NCI-H345 treated with DMSO at 0.1 percent for 48 hours (cell line): ENCODE results near the gene CNGA2.

Source experiments
- DNase-seq: peaks from one replicate; lab custom pipeline; 2025; ENCODE audit not compliant: unreplicated experiment; lab: John Stamatoyannopoulos, UW

CNGA2 gene

GRCh38 chrX:151711787-151712186 lies 22.8 kb upstream of the CNGA2 start:
- no peak for DNase-seq

- DNase-seq = no peak
Observed at GRCh38 chrX:151712253-151712652, 22.3 kb upstream of the CNGA2 start.

DNA sequence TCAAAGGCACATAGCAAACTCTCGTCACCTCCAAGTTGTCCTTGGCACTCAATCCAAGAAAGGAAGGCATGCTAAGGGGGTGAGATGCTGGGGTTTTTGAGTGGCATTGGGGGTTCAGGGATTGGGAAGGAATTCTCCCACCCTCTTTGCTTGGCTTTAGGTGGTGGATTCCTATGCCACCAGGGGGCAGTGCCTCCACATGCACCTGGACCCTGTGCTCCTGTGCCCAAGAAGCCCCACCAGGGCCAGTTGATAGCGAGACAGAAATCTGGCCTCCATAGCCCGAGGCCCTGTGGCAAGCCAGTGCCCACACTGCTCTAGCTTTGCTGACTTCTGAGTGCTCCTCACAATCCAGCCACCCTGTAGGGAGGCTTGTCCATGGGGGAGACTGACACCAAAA lies 20.7 kb upstream of the CNGA2 start:
- no peak for DNase-seq

DNA sequence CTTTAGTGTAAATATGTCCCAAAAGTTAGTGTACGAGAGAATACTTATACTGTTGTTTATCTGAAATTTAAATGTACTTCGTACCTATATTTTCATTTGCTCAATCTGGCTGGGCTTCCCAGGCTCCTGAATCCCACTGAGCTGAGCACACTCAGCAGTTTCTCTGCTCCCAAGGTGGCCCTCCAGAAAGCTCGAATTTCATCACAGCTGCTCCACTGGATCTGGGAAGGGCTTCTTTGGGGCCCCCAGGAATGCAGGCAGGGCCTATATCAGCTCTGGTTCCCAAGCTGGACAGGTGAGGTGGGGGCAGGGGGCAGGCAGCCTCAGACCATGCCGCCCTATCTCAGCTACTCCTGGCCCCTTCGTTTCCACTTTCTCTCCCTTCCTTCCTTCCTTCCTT lies 20.2 kb upstream of the CNGA2 start:
- DNase-seq = no peak

GRCh38 chrX:151715752-151716151 lies 18.8 kb upstream of the CNGA2 start, which contains the start of gene FATE1:
Gene FATE1, plus strand, starts transcription at chrX:151716035. Its CDS starts 85 bp downstream, at chrX:151716120.
- DNase-seq = no peak

- no peak for DNase-seq
Observed at GRCh38 chrX:151722241-151722846, 12.2 kb upstream of the CNGA2 start.

GRCh38 chrX:151723156-151723760 lies 11.3 kb upstream of the CNGA2 start:
- no peak for DNase-seq

DNA sequence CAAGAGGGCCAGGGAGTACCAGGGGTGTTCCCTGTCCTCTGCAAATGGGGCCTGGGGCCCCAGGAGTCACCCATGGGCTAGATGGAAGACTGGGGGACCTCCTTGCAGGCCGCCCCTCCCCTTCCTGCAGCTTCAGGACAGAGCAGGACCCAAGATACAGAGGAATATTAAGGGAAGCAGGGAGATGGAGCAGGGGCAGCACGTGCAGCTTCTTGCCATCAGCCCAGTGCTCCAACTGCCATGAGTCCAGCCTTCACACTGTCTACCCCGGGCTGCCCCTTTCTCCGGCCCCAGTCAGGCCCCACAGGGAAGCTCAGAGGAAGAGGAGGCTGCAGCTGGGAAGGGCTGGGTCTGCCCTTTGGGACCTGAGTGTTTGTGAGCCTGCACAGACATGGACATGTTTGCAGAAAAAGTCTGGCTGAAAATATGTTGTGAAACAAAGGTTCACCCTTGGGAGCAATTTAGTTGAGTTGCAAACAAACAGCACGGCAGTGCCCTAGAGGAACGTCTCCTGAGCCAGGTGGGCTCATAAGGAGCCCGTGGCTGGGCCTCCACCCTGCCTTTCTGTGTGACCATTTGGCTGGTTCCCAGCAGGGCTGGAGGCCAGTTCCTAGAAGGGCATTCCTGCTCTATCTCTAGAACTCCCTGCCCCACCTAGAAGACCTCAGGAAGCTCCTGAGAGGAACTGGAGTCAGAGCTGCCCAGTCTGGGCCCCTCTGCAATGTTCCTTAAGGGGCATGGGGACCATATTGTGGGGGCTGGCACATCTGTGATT lies 9.8 kb upstream of the CNGA2 start:
- DNase-seq = no peak

GRCh38 chrX:151725338-151725614 lies 9.3 kb upstream of the CNGA2 start:
- no peak for DNase-seq

DNA sequence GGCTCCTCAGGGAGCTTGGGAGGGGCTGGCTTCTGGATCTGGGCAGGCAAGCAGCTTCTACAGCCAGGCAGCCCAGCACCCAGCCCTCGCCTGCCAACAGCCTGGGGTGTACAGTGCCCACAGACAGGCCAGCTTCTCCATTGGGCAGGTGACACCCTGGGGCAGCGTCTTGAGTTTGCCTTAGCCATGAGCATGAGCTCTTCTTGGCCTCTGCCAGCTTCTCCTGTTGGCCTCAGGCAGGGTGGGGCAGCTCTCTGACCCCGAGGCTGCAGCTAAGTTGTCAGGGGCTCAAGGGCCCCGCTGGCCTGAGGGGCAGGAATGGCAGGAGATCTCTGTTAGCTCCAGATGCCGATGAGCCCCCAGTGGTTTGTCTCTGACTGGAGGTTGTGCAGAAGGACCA lies 7.8 kb upstream of the CNGA2 start:
- DNase-seq = no peak

GRCh38 chrX:151727346-151727745 lies 7.2 kb upstream of the CNGA2 start:
- no peak for DNase-seq

- no peak for DNase-seq
Observed at GRCh38 chrX:151729056-151729725, 5.4 kb upstream of the CNGA2 start.

DNA sequence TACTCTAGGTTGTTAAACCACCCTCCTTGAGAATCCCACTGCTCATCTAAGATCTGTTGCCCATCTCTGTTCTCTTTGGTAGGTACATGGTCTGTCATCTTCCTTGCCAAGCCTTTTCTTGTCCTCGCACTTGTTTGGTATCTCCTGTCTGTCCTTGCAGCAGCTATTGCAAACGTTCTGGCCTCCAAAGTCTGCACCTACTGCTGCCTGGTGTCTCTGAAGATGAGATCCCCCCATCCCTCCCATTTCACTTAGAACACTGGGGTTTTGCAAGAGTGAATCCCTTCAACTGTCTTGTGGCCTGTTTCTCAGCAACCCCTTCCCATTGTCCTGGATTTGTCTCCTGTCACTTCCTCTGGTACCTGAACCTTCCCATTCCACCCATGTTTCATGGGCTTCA lies 673 bp downstream of the CNGA2 start:
- DNase-seq = no peak

DNA sequence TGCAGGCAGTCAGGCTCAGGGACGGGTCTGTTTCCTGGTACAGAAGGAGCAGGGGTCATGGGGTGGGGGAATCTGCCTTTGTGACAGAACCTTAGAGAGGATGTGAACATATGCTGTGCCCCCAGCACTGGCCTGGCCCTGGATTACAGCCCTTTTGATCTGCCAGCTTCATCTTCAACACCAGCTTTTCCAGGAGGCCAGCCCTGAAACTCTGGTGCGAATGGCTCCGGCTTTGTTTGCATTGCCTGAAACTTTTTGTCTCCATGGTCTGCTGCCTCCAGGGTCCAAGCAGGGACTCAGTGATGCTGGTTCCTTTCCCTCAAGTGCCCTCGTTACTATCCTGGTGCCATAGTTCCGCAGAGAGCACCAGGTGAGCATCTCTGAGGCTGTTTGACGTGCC lies 2.1 kb downstream of the CNGA2 start:
- DNase-seq = no peak

DNA sequence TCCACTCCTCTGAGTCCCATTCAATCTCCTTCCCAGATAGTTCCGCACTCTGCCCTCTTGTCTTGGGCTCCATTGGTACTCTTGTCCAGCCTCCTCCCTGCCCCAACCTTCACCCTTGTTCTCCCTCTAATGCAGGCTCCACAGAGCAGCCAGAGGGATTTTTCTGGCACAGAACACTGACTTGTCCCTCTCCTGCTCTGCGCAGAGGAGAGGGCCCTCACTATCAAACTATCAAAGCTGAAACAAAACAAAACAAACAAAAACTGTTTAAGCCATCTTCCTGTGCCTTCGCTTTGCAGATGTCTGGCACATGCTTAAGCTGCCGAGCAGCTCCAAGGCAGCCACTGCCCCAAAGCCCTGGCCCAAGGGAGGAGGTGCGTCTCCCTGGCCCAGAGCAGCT lies 2.9 kb downstream of the CNGA2 start:
- DNase-seq = no peak

GRCh38 chrX:151738751-151739150 lies 4.2 kb downstream of the CNGA2 start:
- DNase-seq = no peak

DNA sequence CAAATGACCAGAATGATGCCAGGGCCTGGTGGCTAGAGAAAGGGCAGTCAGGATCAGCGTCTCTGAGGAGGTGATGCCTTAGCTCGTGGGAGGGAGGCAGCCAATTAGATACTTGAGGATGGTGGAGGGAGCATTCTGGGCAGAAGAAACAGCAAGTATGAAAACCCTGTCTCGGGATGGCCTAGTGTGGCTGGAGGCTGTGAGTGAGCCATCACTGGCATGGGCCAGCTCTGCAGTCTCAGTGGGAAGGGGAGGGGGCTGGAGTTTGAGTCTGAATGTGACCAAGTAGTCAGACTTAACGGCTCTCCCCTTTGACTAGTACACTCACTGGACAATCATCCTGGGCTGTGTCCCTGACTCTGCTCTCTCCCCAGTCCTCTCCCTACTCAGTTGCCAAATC lies 7.1 kb downstream of the CNGA2 start:
- no peak for DNase-seq

GRCh38 chrX:151742311-151742710 lies 7.8 kb downstream of the CNGA2 start:
- no peak for DNase-seq

DNA sequence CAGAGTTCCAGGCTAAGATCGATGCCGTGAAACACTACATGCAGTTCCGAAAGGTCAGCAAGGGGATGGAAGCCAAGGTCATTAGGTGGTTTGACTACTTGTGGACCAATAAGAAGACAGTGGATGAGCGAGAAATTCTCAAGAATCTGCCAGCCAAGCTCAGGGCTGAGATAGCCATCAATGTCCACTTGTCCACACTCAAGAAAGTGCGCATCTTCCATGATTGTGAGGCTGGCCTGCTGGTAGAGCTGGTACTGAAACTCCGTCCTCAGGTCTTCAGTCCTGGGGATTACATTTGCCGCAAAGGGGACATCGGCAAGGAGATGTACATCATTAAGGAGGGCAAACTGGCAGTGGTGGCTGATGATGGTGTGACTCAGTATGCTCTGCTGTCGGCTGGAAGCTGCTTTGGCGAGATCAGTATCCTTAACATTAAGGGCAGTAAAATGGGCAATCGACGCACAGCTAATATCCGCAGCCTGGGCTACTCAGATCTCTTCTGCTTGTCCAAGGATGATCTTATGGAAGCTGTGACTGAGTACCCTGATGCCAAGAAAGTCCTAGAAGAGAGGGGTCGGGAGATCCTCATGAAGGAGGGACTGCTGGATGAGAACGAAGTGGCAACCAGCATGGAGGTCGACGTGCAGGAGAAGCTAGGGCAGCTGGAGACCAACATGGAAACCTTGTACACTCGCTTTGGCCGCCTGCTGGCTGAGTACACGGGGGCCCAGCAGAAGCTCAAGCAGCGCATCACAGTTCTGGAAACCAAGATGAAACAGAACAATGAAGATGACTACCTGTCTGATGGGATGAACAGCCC lies 9.3 kb downstream of the CNGA2 start:
- DNase-seq = no peak

DNA sequence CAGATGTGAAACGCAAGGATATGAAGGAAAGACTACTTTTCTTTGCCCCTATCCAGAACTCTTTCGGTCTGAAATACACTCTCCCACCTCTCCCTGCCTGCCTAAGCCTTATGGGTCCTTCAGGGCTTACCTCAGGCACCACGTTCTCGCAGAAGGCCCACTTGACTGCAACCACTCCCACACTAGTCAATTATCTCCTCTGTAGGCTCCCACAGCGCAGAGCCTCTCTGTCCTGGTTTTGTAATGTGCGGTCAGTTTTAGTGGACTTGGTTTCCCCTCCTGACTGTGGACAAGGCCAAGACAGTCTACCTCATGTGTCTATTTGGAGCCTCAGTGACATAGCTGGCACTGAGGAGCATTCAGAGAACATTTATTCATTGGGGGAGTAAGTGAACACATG lies 11.1 kb downstream of the CNGA2 start:
- DNase-seq = no peak

DNA sequence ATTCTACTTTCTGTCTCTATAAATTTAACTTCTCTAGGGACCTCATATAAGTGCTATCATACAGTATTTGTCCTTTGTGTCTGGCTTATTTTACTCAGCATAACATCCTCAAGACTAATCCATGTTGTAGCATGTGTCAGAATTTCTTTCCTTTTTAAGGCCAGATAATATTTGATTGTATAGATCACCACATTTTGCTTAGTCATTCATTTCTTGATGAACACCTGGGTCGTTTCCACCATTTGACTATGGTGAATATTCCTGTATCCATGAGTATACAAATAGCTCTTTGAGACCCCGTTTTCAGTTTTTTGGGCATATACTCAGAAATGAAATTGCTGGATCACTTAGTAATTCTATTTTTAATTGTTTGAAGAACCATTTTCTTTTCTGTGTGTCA lies 12.0 kb downstream of the CNGA2 start:
- DNase-seq = no peak
